ENCODE measurements around the gene RGS6.
A peak's percentile ranks its signal among the peaks of the same experiment; 100 is the strongest.

Gene RGS6

DNA sequence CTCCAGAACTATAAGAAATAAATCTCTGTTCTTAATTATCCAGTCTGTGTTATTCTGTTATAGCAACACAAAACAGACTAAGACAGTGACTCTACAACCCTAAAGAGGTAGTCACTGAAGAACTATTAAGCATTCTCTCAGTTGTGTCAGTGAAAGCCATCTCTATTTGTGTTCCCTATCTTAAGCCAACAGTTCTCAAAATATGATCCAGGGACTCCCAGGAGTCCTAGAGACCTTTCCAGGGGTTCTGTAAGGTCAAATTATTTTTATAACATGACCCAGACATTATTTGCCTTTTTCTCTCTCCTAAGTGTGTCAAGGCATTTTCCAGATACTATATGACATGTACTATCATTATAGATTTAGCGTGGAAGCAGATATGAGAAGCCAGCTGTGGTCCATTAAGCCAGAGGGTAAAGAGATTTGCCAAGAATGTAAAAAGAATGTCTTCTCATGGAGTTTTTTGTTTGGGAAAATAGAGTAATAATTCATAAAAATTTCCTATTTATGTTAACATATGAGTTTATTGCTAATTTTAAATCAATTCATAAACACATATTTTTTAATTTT, 315.8 kb downstream of the RGS6 start:
- DNase-seq (ENCODE audit: low read depth): no peak

DNA sequence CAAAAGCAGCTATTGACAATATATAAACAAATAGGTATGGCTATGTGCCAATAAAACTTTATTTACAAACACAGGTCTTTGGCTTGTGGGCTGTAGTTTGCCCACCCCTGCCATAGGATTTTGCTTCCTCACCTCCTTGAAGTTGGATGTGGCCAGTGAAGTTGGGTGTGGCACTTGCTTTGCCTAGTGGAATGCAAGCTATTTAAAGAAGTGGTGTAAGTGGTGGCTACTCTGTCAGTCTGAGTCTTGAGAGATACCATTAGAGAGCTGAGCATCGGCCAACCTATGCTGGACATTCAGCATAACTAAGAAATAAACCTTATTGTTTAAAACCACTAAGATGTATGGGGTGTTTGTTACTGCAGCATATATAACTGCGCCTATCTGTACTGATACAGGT, 321.3 kb downstream of the RGS6 start:
- DNase-seq (ENCODE audit: low read depth): no peak

DNA sequence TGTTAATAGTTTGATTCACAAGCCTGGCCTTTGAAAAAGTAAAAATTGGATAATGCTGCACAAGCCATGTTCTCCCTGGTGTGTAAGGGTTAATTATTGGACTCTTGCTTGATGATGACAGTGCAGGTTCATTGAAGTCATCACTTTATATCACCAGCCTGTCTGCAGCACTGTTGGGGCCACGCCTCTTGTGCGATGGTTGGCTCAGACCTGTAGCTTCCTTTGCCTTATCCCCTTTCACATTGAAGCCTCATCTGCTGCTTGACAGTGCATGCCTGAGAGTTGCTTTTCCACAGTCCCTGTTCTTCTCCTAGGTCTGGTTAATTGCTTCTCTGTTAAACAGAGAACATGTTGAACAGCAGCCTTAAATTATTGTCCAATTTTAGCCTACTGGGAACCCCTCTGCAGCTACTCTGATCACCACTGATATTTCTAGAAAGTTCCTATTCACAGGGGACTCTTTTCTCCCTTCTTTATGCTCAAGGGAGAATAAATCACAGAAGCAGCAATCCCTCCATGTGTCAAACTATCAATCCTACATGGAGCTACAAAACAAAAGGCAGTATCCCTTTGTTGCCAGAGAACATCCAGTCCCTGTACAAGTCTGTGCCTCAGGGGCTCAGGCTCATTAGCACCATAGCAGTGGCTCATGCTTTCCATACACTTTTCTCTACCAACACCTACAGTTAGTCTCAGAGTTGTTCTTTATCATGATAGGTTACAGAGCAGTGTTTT, 322.1 kb downstream of the RGS6 start:
- DNase-seq (ENCODE audit: low read depth): no peak

GRCh38 chr14:72254937-72255472, 322.8 kb downstream of the RGS6 start:
- DNase-seq (ENCODE audit: low read depth): no peak

DNA sequence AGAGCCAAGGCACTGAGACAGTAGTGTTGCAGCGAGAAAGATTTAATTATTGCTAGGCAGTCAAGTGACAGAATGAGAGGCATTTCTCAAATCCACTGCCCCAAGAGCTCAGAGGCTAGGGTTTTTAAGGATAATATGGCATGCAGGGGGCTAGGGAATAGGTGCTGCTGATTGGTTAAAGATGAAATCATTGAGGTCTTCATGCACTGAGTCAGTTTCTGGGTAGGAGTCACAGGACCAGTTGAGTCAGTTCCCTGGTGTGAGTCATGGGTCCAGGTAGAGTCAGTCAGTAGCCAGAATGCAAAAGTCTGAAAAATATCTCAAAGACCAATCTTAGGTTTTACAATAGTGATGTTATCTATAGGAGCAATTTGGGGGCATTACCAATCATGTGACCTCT, 323.8 kb downstream of the RGS6 start:
- DNase-seq (ENCODE audit: low read depth): peak; percentile 4

- DNase-seq (ENCODE audit: low read depth): no peak
Measured at GRCh38 chr14:72261068-72261467, 328.8 kb downstream of the RGS6 start.

DNA sequence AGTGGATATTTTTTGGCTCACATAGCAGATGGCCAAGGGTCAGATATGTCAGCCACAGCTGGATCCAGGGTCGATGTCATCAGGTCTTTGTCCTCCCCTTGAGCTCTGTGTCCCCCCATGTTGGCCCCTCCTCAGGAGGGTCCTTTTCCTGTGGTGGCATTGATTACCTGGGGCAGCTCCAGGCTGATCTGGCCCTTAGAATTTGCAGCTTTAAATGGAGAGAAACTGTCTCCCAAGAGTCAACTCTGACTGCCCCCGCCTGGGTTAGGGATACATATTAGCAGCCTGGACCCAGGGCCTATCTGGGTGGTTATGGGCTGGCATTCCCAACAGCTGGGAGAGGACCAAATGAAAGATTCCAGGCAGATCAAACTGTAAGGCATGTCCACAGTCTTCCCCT, 330.5 kb downstream of the RGS6 start:
- DNase-seq (ENCODE audit: low read depth): no peak

DNA sequence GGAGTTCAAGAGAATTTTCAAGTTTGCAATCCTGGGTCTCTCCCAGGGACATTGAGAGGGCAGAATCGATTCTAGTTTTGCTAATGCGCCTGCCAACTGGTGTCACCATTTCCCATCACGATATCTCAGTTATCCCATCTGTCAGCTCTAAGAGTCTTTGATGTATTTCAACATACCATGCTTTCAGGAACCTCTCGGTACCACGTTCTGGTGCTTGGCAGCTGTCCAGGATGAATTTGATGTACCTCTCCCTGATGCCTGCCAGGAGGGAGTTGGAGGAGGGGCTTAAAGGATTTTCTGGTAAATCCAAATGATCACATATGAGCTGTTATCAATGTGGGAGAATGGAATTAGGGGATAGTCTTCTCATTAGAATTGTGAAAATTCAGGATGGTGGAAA, 332.5 kb downstream of the RGS6 start:
- no peak for DNase-seq (ENCODE audit: low read depth)

DNA sequence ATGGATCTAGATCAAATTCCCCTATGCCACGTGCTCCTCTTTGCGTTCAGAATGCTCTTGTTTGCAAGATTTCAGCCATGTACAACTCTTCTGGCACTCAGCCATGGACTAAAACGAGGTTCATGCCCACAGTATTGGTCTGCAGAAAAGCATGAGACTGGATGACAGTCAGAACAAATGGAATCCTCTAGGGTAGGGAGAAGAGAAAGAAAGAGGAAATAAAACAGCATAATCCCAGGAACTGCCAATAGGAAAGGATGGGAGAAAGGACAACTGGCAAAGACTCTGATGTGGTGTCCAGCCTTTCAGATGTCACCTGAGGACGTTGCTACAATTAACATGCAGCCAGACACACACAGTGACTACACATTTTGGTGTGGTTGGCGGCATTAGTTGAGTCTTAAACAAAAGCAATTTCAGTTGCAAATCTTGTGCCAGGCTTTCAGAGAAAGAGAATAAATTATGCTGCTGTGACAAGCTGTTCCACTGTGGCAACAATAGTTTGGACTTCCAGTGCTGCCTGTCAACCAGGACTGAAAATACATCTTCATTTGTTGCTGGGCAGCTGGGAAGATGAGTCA, 338.0 kb downstream of the RGS6 start:
- DNase-seq (ENCODE audit: low read depth): no peak

DNA sequence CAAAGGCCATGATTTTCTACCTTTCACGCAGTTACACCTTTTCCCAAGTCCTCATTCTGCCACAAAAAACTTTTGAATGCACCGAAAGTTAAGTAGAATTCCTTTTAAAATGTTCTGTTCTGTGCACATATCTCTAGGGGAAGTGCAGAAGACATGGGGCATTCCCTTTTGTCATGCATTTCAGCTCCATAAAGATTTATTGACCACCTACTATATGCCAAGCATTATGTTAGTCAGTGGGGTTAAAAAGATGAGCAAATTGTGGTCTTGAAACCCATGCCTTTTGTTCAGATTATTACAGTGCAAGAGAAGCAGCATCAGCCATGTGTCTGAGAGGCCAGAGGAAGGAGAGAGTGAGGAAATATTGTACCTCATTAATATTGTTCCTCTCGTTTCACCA, 338.5 kb downstream of the RGS6 start:
- DNase-seq (ENCODE audit: low read depth): no peak

- no peak for DNase-seq (ENCODE audit: low read depth)
Measured at GRCh38 chr14:72275242-72275641, 343.0 kb downstream of the RGS6 start.

- no peak for DNase-seq (ENCODE audit: low read depth)
Measured at GRCh38 chr14:72278316-72278715, 346.1 kb downstream of the RGS6 start.

GRCh38 chr14:72284176-72284575, 351.9 kb downstream of the RGS6 start:
- no peak for DNase-seq (ENCODE audit: low read depth)

DNA sequence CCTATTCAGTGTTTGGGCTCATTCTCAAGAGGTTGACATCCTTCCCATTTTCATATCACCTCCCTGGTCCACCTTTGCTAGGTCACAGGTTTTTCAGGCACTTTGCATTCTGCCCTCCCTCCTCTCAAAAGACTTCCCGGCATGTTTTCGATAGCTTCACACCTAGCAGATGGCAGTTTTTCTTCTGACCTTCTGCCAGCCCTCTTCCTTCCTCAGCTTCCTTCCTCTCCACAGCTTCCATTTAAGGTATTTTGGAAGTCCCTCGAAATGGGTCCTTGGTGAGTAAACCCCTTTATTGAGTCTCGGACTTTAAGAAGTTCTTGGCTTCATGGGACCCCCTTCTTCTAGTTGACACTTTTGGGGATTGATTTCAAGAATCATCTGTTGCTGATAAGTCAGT, 358.0 kb downstream of the RGS6 start:
- DNase-seq (ENCODE audit: low read depth): no peak

DNA sequence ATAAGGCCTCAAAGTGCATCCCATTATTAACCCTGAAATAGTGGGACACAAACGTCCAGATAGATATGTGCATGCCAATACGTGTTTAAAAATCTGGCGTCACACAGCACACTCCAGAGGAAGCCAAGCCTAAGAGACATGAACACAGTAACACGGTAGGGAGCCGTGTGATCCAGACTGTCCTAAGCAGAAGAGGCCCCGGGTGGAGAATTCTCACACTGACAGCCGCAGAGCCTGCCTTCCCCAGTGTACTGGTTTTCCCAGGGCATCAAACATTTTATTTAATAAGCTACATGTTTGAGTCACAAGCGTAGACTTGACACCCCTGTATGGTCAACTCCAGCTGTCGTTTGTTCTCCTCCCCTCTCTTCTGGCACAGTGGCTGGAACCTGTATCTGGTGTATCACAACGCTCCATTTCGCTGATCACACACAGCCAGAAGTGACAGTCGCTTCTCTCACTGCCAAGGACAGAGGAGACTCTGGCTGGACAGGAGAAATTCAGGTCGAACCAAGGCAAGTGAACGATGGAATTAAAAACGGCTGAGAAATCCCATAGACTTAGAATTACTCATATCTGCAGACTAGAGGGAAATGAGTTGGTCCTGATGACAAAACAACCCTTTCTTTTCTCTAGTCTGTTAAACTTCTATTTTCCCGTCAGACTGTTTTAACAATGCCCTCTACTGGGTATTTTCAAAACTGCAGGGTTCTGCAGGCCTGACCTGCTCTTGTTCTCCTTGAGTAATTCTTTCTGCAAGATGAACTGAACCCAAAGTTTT, 359.9 kb downstream of the RGS6 start:
- no peak for DNase-seq (ENCODE audit: low read depth)

- DNase-seq (ENCODE audit: low read depth): no peak
Measured at GRCh38 chr14:72292689-72293024, 360.4 kb downstream of the RGS6 start.

- DNase-seq (ENCODE audit: low read depth): no peak
Measured at GRCh38 chr14:72301352-72301751, 369.1 kb downstream of the RGS6 start.

- no peak for DNase-seq (ENCODE audit: low read depth)
Measured at GRCh38 chr14:72303930-72304329, 371.7 kb downstream of the RGS6 start.

GRCh38 chr14:72305561-72305960, 373.3 kb downstream of the RGS6 start:
- no peak for DNase-seq (ENCODE audit: low read depth)

GRCh38 chr14:72308967-72309485, 376.8 kb downstream of the RGS6 start:
- no peak for DNase-seq (ENCODE audit: low read depth)

DNA sequence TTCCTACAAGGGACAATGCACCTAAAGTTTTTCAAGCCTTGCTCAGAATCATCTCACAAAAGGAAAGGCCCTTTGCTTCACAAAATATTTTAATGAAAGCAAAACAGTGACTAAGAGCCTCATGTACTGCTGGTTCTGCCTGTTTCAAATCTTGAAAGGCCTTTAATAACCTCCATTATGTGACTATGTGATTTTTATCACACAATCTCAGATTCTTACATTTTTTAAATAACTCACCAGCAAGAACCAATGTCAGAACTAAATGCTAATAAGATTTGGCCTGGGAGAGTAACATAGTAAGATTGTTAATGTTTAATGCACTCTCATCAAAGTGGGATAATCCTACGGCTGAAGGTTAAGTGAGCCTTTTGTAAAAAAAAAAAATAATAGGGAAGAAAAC, 378.9 kb downstream of the RGS6 start:
- no peak for DNase-seq (ENCODE audit: low read depth)

DNA sequence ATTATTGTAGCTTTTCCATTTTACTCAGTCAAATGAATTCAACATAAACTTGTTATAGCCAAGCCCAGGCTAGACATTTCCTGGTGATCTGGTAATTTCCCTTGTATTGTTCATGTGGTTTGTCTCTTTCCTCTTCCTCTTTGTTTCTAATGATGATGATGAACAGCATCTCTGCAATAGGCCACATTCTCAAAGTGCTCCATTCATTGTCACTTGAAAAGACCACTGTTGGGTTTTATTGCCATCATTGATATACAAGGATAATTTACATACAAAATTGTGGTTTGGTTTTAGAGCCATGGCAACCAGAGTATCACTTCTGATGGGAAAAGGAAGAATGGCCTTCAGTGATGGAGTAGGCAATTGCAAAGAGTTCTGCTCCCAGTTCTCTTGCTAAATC, 379.3 kb downstream of the RGS6 start:
- DNase-seq (ENCODE audit: low read depth): no peak

Measured in activated T-cell treated with anti-CD3 and anti-CD28 coated beads for 48 hours (primary cell).